Activated CD8-positive, alpha-beta memory T cell treated with anti-CD3 and anti-CD28 coated beads, Interleukin-2, amount 50 U/mL, for 24 hours (primary cell): ENCODE measurements around the gene ALDH5A1.
A peak's percentile ranks its signal among the peaks of the same experiment; 100 is the strongest.

Source experiments
- DNase-seq: peaks from one replicate; pipeline ENCODE4 v3.0.0-alpha.2; 2020; ENCODE audit errors: extremely low read depth

ALDH5A1 gene

DNA sequence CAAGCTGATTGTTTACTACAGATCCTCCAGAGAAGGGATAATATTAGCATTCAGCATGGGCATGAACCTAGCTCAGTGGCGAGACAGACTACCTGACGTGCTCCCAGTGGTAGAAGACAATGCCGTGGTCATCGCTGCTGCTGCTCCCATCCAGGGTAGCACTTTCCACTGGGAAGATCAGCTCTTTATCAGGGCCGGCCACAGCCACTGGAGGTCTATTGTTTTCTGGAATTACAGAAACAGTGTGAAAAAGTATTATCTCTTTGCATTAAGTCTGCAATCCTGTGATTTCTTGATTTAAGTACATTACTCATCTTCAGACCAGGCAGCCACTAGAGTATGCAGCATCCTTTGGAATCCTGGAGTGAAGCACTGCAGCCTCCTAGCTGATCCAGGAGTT lies 75.0 kb downstream of the ALDH5A1 start:
- DNase-seq = no peak

DNA sequence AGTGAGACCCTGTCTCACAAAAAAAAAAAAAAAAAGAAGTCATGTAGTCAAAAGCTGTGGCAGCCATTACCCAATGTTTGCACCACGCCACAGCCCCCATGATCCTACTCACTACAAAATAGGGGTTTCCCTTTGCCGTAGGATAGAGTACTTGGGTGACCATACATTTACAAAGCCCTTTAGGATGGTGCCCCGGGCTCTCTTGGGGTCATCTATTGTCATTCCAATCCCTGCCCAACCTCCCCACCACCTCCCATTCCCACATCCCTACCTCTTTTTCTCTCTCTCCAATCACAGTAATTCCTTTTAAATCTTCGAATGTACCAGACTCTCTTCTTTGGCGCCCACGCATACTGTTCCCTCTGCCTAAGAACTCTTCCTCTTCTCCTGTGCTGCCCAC lies 76.6 kb downstream of the ALDH5A1 start:
- no peak for DNase-seq

DNA sequence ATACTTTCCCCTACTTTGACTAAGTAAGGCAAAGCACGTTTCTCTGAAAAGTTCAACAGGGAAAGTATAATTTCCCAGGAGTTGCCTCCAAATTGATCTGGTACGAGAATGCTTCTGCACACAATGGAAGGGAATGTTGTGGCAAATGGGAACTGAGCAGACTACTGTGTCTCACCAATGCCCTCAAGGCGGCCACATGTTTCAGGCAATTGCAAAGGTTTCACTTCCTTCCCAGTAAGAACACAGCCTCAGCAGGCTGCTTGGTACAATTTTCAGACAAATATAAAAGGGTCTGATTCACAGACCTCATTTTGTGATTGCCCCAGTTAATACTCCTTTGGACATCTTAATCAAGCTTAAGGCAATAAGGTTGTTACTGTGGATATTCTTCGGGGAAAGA lies 80.0 kb downstream of the ALDH5A1 start:
- no peak for DNase-seq

DNA sequence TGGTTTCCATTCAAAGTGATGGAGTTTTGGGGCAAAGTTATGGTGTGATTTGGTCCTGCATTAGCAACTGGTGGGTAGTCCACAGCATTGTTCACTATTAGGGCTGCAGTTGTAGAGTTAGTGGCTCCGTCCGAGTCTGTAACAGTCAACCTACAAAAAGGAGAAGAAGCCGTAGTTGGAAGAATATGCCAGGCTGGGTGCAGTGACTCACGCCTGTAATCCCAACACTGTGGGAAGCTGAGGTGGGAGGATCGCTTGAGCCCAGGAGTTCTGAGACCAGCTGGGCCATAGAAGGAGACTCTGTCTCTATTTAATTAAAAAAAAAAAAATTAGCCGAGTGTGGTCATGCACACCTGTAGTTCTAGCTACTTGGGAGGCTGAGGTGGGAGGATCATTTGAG lies 81.7 kb downstream of the ALDH5A1 start:
- no peak for DNase-seq

DNA sequence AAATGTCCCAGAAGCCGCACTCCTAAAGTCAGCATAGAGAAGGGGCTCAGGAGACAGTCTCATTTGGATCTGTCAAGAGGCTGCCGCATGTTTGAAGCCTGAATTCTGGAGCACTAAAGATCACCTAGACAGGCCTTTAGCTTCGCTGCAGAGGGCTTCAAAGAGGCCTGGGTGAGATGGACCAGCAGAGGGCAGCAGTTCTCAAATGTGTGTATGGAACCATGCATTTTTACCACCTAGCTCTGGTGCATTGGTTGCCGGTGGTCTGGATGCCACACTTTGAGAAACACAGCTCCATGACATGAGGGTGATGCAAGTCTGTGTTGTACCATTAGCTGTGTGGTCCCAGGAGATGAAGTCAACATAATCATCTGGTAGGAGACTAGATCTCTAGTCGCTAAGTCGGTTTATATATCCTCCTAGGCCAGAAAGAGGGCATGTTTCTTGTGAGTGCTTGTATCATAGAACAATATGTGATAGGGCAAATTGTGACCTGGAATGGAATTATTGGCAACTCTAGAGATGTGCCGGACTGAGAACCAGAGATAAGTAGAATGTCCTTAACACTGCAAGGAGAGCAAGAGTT lies 86.4 kb downstream of the ALDH5A1 start:
- peak; percentile 74 for DNase-seq

DNA sequence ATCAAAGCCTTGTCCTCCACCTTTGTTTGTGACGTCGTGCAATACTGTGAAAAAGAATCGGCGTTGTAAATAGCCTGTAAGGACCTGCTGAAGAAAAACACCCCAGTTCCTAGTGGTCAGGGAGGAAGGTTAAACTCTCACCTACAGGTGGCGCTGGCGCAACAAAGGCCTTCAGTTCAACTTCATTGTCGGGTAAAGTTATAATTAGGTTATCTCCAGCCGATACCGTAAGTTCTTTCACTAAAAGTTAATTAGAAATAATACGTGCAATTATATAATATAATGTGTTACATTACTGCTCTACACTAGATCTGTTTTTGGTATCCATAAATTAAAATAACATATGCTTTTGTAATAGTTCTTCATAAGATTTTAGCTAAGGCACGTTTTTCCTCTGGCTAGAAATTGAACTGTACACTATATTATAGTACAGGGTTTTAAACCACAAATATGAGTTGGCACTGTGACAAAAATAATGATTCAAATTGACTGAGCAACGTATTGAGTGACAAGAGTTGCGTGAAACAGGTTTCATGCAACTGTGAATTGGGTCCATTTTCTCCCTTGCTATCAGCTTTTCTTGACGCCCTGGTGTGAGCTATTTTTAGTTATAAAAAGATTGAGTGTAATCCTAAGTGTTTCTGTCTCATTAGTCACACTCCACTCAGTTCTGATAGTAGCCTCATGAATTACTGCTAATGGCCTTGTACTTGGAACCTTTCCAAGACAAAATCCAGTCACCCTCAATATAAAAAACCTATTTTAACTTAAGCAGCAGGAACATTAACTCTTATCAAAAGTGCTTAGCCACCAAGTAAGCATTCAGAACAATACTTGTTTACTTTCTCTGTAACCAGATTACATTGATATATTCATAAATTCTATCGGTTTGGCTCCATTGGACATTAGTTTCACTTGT lies 89.0 kb downstream of the ALDH5A1 start:
- DNase-seq = peak; percentile 35

DNA sequence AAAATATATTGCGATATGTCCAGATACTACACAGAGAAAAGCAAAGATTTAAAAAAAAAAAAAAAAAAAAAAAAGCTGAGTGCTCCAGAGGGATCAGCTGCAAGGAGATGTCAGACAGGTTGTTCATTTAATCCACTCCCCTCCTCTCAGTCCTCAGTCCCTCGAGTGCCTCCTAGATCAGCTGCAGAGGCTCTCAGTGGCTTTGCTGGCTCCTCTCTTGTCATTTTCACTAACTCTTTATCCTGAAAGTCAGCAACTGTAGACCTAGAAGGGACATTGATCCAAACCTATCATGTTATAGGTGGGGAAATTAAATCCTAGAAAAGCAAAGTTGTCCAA lies 89.6 kb downstream of the ALDH5A1 start:
- DNase-seq = no peak
